AG09309 (cell line): ENCODE data around the gene SLC22A14.

Source experiments
- DNase-seq: peaks from one replicate; pipeline ENCODE4 v3.0.0-alpha.2; 2010; ENCODE audit warnings: low read depth
- H3K4me3 ChIP-seq: 2 replicates; pipeline ENCODE4 v1.5.1; 2011; ENCODE audit warnings: mild to moderate bottlenecking, low read depth, low read length, moderate library complexity; ENCODE audit not compliant: control insufficient read depth
- TF ChIP-seq, protein P1 (sequence below): IDR thresholded peaks from 2 replicates; pipeline ENCODE4 v1.5.1; 2011; ENCODE audit warnings: mild to moderate bottlenecking, low read depth, low read length, inconsistent platforms; ENCODE audit not compliant: insufficient read depth, control insufficient read depth; ENCODE audit errors: missing control alignments

The SLC22A14 gene

DNA sequence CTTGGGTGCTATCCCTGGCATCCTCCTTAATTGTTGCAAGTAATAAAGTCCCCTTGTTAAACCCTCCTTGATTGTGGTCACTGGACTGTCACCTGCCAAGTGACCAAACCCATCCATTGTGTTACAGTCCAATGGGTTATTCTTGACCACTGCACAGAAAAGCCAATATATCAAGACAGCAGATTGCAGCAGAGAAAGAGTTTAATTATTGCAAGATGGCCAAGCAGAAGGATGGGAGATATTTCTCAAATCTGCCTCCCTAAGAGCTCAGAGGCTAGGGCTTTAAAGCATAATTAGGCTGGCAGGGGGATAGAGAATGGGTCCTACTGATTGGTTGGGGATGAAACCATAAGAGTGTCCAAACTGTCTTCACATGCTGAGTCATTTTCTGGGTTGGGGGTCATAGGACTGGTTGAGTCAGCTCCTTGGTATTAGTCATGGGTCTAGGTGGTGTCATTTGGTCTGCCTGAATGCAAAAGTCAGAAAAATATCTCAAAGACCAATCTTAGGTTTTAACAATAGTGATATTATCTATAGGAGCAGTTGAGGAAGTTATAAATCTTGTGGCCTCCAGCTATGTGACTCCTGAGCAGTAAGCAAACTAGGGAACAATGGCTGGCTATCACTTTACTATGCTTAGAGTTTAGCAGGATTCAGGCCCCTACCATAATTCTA is 45.4 kb downstream of the SLC22A14 start:
- DNase-seq = peak; percentile 7
- TF ChIP-seq, protein P1, sequence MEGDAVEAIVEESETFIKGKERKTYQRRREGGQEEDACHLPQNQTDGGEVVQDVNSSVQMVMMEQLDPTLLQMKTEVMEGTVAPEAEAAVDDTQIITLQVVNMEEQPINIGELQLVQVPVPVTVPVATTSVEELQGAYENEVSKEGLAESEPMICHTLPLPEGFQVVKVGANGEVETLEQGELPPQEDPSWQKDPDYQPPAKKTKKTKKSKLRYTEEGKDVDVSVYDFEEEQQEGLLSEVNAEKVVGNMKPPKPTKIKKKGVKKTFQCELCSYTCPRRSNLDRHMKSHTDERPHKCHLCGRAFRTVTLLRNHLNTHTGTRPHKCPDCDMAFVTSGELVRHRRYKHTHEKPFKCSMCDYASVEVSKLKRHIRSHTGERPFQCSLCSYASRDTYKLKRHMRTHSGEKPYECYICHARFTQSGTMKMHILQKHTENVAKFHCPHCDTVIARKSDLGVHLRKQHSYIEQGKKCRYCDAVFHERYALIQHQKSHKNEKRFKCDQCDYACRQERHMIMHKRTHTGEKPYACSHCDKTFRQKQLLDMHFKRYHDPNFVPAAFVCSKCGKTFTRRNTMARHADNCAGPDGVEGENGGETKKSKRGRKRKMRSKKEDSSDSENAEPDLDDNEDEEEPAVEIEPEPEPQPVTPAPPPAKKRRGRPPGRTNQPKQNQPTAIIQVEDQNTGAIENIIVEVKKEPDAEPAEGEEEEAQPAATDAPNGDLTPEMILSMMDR = no peak
- H3K4me3 ChIP-seq = no peak overlapping the region

DNA sequence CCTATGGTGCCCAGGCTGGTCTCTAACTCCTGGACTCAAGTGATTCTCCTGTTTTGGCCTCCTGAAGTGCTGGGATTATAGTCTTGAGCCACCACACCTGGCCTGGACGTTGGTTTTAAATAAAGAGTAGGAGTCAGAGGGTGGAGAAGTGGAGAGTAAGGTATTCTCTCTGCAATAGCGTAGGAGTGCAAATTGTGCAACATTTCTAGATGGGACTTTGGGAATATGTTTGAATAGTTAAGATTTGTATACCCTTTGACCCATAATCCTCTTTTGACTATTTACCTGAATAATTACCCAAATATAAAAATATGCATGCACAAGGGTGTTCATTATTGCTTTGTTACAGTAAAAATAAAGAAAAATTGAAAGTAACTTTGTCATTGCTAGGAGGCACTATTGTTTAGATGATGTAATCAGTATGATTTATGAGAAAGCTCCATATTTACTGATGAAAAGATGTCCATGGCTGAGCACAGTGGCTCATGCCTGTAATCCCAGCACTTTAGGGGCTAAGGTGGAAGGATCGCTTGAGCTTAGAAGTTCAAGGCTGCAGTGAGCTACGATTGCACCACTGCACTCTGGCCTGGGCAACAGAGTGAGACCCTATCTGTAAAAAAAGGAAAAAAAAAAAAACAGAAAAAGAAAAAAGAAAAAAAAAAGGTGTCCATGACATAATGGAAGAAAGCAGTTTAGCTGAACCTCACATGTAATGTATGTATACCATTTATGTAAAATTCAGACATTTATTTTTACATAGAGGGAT is 49.3 kb downstream of the SLC22A14 start:
- TF ChIP-seq, protein P1 = no peak
- no peak overlapping the region for H3K4me3 ChIP-seq
- no peak for DNase-seq

DNA sequence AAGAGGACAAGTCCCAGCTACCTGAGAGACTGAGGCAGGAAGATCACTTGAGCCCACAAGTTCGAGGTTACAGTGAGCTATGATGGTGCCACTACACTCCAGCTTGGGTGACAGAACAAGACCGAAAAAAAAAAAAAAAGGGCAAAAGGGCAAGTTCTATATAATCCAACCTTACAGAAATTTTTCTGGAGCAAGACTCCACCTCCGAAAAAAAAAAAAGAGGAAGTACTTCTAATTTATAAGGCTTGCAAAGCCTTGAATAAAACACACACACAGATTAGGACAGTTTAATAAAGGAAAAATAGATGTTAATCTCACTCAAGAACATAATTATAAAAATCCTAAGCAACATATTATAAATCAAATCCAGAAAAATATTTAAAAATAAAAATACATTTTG is 50.1 kb downstream of the SLC22A14 start:
- DNase-seq = no peak
- no peak overlapping the region for H3K4me3 ChIP-seq
- TF ChIP-seq, protein P1 = no peak

DNA sequence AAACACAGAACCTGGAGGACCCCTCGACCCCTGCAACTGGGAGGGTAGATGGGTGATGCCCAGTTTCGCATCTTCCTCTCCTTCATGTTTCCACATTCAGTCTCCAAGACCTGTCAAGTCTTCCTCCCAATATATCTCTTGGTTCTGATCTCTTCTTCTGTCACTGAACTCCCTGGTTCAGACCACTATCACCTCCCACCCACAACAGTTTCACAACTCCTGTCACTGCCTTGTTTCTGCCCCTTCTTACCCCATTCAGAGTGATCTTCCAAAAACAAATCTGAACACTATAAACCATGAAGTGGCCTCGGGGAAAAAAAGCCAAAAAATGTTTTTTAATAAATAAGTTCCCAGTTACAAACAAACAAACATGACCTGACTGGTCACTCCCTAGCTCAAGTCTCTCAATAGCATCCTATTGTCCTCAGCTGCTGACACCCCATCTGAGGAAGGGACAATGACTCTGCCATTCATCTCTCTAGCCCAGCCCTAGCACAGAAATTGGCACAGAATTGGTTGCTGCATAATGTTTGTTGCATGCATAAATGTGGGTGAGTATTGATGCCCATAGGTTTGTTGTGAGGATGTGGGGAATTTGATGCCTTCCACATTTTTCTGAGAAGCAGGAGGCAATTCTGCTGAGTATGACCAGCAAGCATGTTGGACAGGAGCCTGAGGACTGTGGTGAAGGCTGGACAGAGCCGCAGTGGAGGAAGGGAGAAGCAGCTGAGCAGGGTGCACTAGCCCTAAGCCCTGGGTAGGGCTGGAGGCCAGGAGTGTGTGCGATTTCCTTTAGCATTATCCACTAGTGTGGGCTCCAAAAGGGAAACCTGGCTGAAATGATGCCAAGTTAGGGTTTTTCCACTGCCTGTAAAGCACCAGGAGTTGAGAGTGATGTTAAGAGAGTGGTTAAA is 52.3 kb downstream of the SLC22A14 start:
- TF ChIP-seq, protein P1 = no peak
- H3K4me3 ChIP-seq = no peak overlapping the region
- DNase-seq = peak; percentile 67

GRCh38 chr3:38335263-38335662 is 53.2 kb downstream of the SLC22A14 start:
- H3K4me3 ChIP-seq = no peak overlapping the region
- DNase-seq = no peak
- TF ChIP-seq, protein P1 = no peak

- DNase-seq = no peak
- TF ChIP-seq, protein P1 = no peak
- no peak overlapping the region for H3K4me3 ChIP-seq
These were observed 55.6 kb downstream of the SLC22A14 start for GRCh38 chr3:38337703-38338102.
